ENCODE measurements around the gene MYH3.

GRCh38 chr17:10603931-10604330 is 53.2 kb downstream of the MYH3 start:
- TF ChIP-seq CTCF (IDR thresholded peaks at IDR 0.05; ENCODE audit: poor library complexity) (no peak), EZH2 (IDR thresholded peaks at IDR 0.05; ENCODE audit: borderline replicate concordance) (no peak)

Measured in hepatocyte (in vitro differentiated cells).